ENCODE measurements around the gene FOXP1. TPM values are rescaled to one million over a fixed set of nuclear protein-coding genes. Genes with fewer than 3 reads are reported as not detected.

FOXP1 gene
- total and polyA plus RNA-seq, 2 experiments from 2014 or later, result 121 to 132 TPM

DNA sequence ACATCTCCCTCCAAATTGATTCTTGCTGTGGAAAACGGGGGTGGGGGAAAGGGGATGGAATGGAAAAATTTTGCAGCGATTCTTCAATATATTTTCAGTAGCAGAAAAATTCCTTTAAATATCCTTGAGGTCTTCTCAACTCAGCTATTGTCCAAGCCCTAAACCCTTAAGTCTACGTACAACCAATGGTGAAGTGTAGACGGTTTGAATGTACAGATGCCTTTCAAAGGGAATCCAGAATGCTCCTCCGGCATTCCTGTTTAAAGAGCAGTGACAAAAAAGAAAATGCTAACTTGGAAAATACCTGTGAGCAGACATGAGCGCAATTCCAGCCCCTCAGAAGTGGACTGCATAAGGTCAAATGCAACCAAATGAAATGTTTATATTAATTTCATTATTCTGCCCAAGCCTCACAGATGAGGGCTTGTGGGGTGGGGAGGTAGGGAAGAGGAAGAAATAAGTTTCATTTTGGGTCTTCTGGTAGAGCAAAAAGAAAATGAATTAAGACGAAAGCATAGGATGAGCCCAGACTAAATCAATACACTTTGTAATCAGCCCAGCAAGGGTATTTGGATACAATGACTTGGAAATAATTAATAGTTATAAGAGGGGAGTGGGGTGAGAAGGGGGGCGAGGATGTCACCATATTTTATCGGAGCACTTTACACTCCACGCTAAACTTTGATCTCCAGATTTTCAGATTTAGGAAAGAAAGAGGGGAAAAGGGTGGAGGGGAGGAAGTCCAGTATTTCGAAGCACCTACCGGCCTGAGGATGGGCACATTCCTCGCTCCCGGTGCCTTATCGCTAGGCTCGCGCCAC lies 2.7 kb downstream of the FOXP1 start:
- TF ChIP-seq CTCF (IDR thresholded peaks at IDR 0.05; ENCODE audit: low read depth, low read length), result no peak
- no peaks in the 10 kb centered on the region for H3K36me3 ChIP-seq
- peak overlapping the region; percentile 67 for H3K4me3 ChIP-seq
- no peaks in the 10 kb centered on the region for H3K27me3 ChIP-seq
- peak overlapping the region; percentile 97 for H3K27ac ChIP-seq
- DNase-seq (ENCODE audit: low read depth in 1 of 2, low spot score in 1 of 2), result peak in 1 of 2 donors; percentile 19
- peaks cover 44% of the 10 kb centered on the region for H3K4me1 ChIP-seq (ENCODE audit: low read depth)
- no peaks in the 10 kb centered on the region for H3K9me3 ChIP-seq (ENCODE audit: low read depth)

DNA sequence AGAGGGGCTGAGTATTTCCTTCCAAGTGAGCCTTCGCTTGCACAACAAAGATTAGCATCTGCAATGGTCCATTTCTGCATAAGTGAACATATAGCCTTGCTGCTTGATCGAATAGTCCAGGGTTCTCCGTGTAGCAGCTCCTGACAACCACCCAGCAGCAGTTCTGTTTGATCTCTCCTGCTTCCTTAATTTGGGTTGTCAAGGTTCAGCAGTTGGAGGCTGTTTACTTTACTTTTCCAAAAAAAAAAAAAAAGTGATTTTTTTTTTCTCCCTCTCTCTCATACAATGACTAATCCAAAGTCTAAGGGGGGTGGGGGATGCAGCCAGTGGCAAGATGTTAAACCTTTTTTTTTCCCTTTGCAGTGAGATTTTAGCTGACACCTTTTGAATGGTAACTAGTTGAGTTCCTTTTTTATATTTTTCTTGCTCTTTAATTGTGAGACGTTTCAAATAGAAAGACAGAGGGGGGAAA lies 3.6 kb downstream of the FOXP1 start:
- Histone ChIP-seq H3K27me3 (no peaks in the 10 kb centered on the region), H3K4me3 (peak overlapping the region; percentile 67), H3K4me1 (ENCODE audit: low read depth) (peaks cover 40% of the 10 kb centered on the region), H3K9me3 (ENCODE audit: low read depth) (no peaks in the 10 kb centered on the region), H3K36me3 (no peaks in the 10 kb centered on the region), H3K27ac (peak overlapping the region; percentile 97)
- peak; percentile 13 to 46 for DNase-seq (ENCODE audit: low read depth in 1 of 2, low spot score in 1 of 2)
- TF ChIP-seq CTCF (IDR thresholded peaks at IDR 0.05; ENCODE audit: low read depth, low read length), result no peak

DNA sequence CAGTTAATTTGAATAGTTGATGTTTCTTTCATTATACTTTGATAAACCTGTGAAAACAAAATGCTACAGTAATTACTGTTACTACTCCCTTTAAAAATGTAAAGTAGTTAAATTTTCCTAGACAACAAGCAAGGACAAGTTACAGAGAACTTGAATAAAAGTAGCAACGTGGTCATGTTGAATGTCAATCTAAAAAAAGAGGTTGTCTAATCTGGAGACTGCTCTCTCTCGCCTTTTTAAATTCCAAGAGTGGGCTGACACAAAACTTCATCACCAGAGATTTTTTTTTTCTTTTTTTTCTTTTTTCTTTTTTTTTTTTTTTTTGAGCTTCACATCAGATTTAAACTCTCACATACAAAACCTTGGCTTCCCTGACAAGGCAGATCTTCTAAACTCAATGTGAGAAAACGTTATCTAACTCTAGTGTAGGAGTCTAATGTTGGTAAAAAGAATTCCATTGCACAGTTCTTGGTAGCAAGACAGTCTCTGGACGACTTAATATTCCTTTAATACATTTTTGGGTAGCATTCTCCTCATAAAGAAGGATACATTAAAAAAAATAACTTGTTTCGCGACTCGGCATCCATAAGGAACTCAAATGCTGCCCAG lies 4.1 kb downstream of the FOXP1 start:
- H3K9me3 ChIP-seq (ENCODE audit: low read depth), result no peaks in the 10 kb centered on the region
- no peaks in the 10 kb centered on the region for H3K27me3 ChIP-seq
- H3K4me1 ChIP-seq (ENCODE audit: low read depth), result peaks cover 36% of the 10 kb centered on the region
- DNase-seq (ENCODE audit: low read depth in 1 of 2, low spot score in 1 of 2), result peak in 1 of 2 donors; percentile 22
- no peak for TF ChIP-seq CTCF (IDR thresholded peaks at IDR 0.05; ENCODE audit: low read depth, low read length)
- peak overlapping the region; percentile 67 for H3K4me3 ChIP-seq
- peak overlapping the region; percentile 77 for H3K27ac ChIP-seq
- H3K36me3 ChIP-seq, result no peaks in the 10 kb centered on the region

- DNase-seq (ENCODE audit: low read depth in 1 of 2, low spot score in 1 of 2), result no peak
- no peak overlapping the region for H3K27ac ChIP-seq
- no peaks in the 10 kb centered on the region for H3K9me3 ChIP-seq (ENCODE audit: low read depth)
- H3K36me3 ChIP-seq, result no peaks in the 10 kb centered on the region
- H3K4me1 ChIP-seq (ENCODE audit: low read depth), result peaks cover 36% of the 10 kb centered on the region
- peak overlapping the region; percentile 67 for H3K4me3 ChIP-seq
- H3K27me3 ChIP-seq, result no peaks in the 10 kb centered on the region
- TF ChIP-seq CTCF (IDR thresholded peaks at IDR 0.05; ENCODE audit: low read depth, low read length), result no peak
Observed at GRCh38 chr3:71578054-71578751, 5.3 kb downstream of the FOXP1 start.

GRCh38 chr3:71577011-71577410 lies 6.5 kb downstream of the FOXP1 start:
- no peak for DNase-seq (ENCODE audit: low read depth in 1 of 2, low spot score in 1 of 2)
- Histone ChIP-seq H3K27ac (no peak overlapping the region), H3K4me1 (ENCODE audit: low read depth) (peaks cover 36% of the 10 kb centered on the region), H3K36me3 (no peaks in the 10 kb centered on the region), H3K9me3 (ENCODE audit: low read depth) (no peaks in the 10 kb centered on the region), H3K4me3 (no peak overlapping the region), H3K27me3 (no peaks in the 10 kb centered on the region)
- TF ChIP-seq CTCF (IDR thresholded peaks at IDR 0.05; ENCODE audit: low read depth, low read length), result no peak

All from cardiac muscle cell (in vitro differentiated cells and primary cell).